DMS153 treated with DMSO at 0.1 percent for 48 hours (cell line): ENCODE measurements around the gene LENG8.
A peak's percentile ranks its signal among the peaks of the same experiment; 100 is the strongest.

Experiments
- DNase-seq: peaks from one replicate; lab custom pipeline; 2025; ENCODE audit not compliant: unreplicated experiment; lab: John Stamatoyannopoulos, UW

Gene LENG8

GRCh38 chr19:54448774-54449700 is at the start of gene LENG8:
LENG8 (plus strand) TSS chr19:54449199; CDS start chr19:54451345, 2,146 bp downstream.
- DNase-seq, result peak; percentile 91

GRCh38 chr19:54400913-54401312 is 48.1 kb upstream of the LENG8 start:
- DNase-seq, result no peak

GRCh38 chr19:54403054-54403453 is 45.9 kb upstream of the LENG8 start:
- no peak for DNase-seq

GRCh38 chr19:54405628-54406027 is 43.4 kb upstream of the LENG8 start:
- DNase-seq, result no peak

- no peak for DNase-seq
Measured at GRCh38 chr19:54407780-54408179, 41.2 kb upstream of the LENG8 start.

- DNase-seq, result no peak
Measured at GRCh38 chr19:54408456-54409026, 40.5 kb upstream of the LENG8 start.

GRCh38 chr19:54411033-54411432 is 38.0 kb upstream of the LENG8 start:
- DNase-seq, result no peak

GRCh38 chr19:54412877-54413276 is 36.1 kb upstream of the LENG8 start:
- no peak for DNase-seq

- no peak for DNase-seq
Measured at GRCh38 chr19:54414156-54414555, 34.8 kb upstream of the LENG8 start.

- no peak for DNase-seq
Measured at GRCh38 chr19:54415208-54415900, 33.6 kb upstream of the LENG8 start, which contains the start of gene TTYH1. TTYH1 (plus strand) TSS chr19:54415464; CDS start chr19:54415553, 89 bp downstream.

GRCh38 chr19:54415901-54416673 is 32.9 kb upstream of the LENG8 start:
- DNase-seq, result no peak

- no peak for DNase-seq
Measured at GRCh38 chr19:54416695-54417491, 32.1 kb upstream of the LENG8 start.

GRCh38 chr19:54418030-54418929 is 30.7 kb upstream of the LENG8 start:
- DNase-seq, result no peak

GRCh38 chr19:54418930-54419800 is 29.8 kb upstream of the LENG8 start:
- DNase-seq, result no peak

GRCh38 chr19:54420068-54420382 is 29.0 kb upstream of the LENG8 start:
- no peak for DNase-seq

GRCh38 chr19:54420383-54421168 is 28.4 kb upstream of the LENG8 start:
- DNase-seq, result no peak

GRCh38 chr19:54421169-54421516 is 27.9 kb upstream of the LENG8 start:
- no peak for DNase-seq

GRCh38 chr19:54421521-54421920 is 27.5 kb upstream of the LENG8 start:
- no peak for DNase-seq
